Measurements from ENCODE around the gene STAT3. TPM values are rescaled to one million over a fixed set of nuclear protein-coding genes. Genes with fewer than 3 reads are reported as not detected.

The STAT3 gene
- total and polyA plus RNA-seq, 2 of the 13 experiments (the other 11 are each of a cell fraction or from before 2014, with no cell fraction given), result 61.8 to 62.4 TPM

DNA sequence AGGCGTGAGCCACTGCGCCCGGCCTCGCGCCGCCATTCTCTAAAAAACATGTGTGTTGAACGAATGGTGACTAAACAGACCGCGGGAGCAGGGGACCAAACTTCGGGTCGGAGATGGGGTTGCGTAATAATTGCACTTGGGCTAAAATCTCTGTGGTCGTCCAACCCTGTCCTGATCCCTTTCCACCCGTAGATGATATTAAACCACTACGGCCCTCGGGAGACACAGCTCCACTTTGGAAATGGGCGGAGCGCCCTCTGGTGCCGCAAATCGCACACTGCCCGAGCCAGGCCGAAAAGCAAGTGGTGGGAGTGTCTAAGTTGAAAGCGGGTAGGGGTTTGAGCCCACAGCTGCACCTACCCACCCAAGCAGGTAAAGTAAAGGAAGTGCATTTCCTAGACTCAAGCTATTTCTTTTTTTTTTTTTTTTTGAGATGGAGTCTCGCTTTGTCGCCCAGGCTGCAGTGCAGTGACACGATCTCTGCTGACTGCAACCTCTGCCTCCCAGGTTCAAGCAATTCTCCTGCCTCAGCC lies 17.8 kb upstream of the STAT3 start (continued):
- TF ChIP-seq, protein P1, sequence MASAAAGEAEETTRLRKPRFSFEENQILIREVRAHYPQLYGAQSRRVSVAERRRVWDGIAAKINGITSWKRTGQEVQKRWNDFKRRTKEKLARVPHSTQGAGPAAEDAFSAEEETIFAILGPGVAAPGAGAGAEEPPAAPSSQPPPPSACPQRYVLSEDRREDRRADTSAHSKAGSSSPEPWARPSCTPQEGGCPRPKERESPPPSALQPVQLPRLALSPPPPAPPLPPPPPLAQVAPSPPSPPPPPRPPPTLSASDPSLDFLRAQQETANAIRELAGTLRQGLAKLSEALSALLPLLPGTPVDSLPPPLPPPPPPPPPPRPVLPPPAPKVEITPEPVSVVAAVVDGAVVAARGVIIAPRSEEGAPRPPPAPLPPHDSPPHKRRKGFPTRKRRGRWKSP (CRISPR knock-in tag; IDR thresholded peaks at IDR 0.05), result 0 out of 2 replicates have a peak, but pooled peaks have one; percentile 44
- no peak for TF ChIP-seq ZNF460 (CRISPR knock-in tag; IDR thresholded peaks at IDR 0.05; ENCODE audit: borderline replicate concordance)
- no peak for TF ChIP-seq TBX2 (CRISPR knock-in tag; IDR thresholded peaks at IDR 0.05; ENCODE audit: borderline replicate concordance)
- TF ChIP-seq ZFY (CRISPR knock-in tag; IDR thresholded peaks at IDR 0.05), result no peak
- TF ChIP-seq, protein P2, sequence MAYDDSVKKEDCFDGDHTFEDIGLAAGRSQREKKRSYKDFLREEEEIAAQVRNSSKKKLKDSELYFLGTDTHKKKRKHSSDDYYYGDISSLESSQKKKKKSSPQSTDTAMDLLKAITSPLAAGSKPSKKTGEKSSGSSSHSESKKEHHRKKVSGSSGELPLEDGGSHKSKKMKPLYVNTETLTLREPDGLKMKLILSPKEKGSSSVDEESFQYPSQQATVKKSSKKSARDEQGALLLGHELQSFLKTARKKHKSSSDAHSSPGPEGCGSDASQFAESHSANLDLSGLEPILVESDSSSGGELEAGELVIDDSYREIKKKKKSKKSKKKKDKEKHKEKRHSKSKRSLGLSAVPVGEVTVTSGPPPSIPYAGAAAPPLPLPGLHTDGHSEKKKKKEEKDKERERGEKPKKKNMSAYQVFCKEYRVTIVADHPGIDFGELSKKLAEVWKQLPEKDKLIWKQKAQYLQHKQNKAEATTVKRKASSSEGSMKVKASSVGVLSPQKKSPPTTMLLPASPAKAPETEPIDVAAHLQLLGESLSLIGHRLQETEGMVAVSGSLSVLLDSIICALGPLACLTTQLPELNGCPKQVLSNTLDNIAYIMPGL (CRISPR knock-in tag; IDR thresholded peaks at IDR 0.05; ENCODE audit: borderline replicate concordance in 1 of 2, low read depth in 1 of 2), result peak; percentile 51 to 70; a peak in 2 of 4 replicates
- no peak for TF ChIP-seq PHF21A (CRISPR knock-in tag; IDR thresholded peaks at IDR 0.05)
- TF ChIP-seq ZNF160 (CRISPR knock-in tag; IDR thresholded peaks at IDR 0.05), result peak; percentile 51; the same call in 1 of the 2 replicates
- TF ChIP-seq, protein P3, sequence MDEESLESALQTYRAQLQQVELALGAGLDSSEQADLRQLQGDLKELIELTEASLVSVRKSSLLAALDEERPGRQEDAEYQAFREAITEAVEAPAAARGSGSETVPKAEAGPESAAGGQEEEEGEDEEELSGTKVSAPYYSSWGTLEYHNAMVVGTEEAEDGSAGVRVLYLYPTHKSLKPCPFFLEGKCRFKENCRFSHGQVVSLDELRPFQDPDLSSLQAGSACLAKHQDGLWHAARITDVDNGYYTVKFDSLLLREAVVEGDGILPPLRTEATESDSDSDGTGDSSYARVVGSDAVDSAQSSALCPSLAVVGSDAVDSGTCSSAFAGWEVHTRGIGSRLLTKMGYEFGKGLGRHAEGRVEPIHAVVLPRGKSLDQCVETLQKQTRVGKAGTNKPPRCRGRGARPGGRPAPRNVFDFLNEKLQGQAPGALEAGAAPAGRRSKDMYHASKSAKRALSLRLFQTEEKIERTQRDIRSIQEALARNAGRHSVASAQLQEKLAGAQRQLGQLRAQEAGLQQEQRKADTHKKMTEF (CRISPR knock-in tag; IDR thresholded peaks at IDR 0.05), result 0 out of 2 replicates have a peak, but pooled peaks have one; percentile 41
- TF ChIP-seq TBL1XR1 (IDR thresholded peaks at IDR 0.05; ENCODE audit: borderline replicate concordance, low read length, partially characterized antibody), result no peak
- TF ChIP-seq FLYWCH1 (CRISPR knock-in tag; IDR thresholded peaks at IDR 0.05), result no peak
- TF ChIP-seq POGZ (CRISPR knock-in tag; IDR thresholded peaks at IDR 0.05), result no peak
- TF ChIP-seq, protein P4, sequence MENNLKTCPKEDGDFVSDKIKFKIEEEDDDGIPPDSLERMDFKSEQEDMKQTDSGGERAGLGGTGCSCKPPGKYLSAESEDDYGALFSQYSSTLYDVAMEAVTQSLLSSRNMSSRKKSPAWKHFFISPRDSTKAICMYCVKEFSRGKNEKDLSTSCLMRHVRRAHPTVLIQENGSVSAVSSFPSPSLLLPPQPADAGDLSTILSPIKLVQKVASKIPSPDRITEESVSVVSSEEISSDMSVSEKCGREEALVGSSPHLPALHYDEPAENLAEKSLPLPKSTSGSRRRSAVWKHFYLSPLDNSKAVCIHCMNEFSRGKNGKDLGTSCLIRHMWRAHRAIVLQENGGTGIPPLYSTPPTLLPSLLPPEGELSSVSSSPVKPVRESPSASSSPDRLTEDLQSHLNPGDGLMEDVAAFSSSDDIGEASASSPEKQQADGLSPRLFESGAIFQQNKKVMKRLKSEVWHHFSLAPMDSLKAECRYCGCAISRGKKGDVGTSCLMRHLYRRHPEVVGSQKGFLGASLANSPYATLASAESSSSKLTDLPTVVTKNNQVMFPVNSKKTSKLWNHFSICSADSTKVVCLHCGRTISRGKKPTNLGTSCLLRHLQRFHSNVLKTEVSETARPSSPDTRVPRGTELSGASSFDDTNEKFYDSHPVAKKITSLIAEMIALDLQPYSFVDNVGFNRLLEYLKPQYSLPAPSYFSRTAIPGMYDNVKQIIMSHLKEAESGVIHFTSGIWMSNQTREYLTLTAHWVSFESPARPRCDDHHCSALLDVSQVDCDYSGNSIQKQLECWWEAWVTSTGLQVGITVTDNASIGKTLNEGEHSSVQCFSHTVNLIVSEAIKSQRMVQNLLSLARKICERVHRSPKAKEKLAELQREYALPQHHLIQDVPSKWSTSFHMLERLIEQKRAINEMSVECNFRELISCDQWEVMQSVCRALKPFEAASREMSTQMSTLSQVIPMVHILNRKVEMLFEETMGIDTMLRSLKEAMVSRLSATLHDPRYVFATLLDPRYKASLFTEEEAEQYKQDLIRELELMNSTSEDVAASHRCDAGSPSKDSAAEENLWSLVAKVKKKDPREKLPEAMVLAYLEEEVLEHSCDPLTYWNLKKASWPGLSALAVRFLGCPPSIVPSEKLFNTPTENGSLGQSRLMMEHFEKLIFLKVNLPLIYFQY (CRISPR knock-in tag; IDR thresholded peaks at IDR 0.05; ENCODE audit: borderline replicate concordance), result no peak
- TF ChIP-seq, protein P5, sequence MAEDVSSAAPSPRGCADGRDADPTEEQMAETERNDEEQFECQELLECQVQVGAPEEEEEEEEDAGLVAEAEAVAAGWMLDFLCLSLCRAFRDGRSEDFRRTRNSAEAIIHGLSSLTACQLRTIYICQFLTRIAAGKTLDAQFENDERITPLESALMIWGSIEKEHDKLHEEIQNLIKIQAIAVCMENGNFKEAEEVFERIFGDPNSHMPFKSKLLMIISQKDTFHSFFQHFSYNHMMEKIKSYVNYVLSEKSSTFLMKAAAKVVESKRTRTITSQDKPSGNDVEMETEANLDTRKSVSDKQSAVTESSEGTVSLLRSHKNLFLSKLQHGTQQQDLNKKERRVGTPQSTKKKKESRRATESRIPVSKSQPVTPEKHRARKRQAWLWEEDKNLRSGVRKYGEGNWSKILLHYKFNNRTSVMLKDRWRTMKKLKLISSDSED (CRISPR knock-in tag; IDR thresholded peaks at IDR 0.05), result no peak
- no peak for TF ChIP-seq PAF1 (CRISPR knock-in tag; IDR thresholded peaks at IDR 0.05)
- TF ChIP-seq FOXC1 (CRISPR knock-in tag; IDR thresholded peaks at IDR 0.05; ENCODE audit: borderline replicate concordance), result peak; percentile 79; the same call in 1 of the 2 replicates
- TF ChIP-seq SMYD3 (CRISPR knock-in tag; IDR thresholded peaks at IDR 0.05), result 0 out of 2 replicates have a peak, but pooled peaks have one; percentile 13
